H1 (cell line): ENCODE data around the gene SYT15B.
"Not testable (repeated sequence)": the region's sequence is repeated elsewhere in the genome, so short reads cannot be mapped to it uniquely, and the experiment has no call there.

Experiments
- EP300 ChIP-seq, 2 experiments: IDR thresholded peaks; 1 replicate in 1 of 2; 2 replicates in 1 of 2; pipeline ENCODE4 v1.6.1; 2011 to 2012; ENCODE audit warnings: low read depth in 2 of 2, low read length in 2 of 2, mild to moderate bottlenecking in 2 of 2, borderline replicate concordance in 1 of 2, inconsistent platforms in 1 of 2, moderate library complexity in 1 of 2
- JUND ChIP-seq: IDR thresholded peaks from 2 replicates; pipeline ENCODE4 v1.6.1; 2011; ENCODE audit warnings: mild to moderate bottlenecking, improper control_type of control experiment, low read length
- MAFK ChIP-seq: IDR thresholded peaks from 2 replicates; pipeline ENCODE4 v1.6.1; 2012; ENCODE audit warnings: low read depth, mild to moderate bottlenecking, improper control_type of control experiment, low read length
- RXRA ChIP-seq: IDR thresholded peaks from 2 replicates; pipeline ENCODE4 v1.6.1; 2011; ENCODE audit warnings: low read depth, mild to moderate bottlenecking, low read length, moderate library complexity; ENCODE audit not compliant: insufficient read depth
- TF ChIP-seq, protein P1 (sequence below), 3 experiments: IDR thresholded peaks; 1 replicate in 2 of 3; 2 replicates in 1 of 3; pipeline versions ENCODE4 v1.5.1 to v1.6.1; 2011; ENCODE audit warnings: low read length in 3 of 3, mild to moderate bottlenecking in 3 of 3, inconsistent platforms in 2 of 3, low read depth in 1 of 3, moderate library complexity in 1 of 3; ENCODE audit not compliant: insufficient read depth in 1 of 3; ENCODE audit errors: control extremely low read depth in 1 of 3

DNA sequence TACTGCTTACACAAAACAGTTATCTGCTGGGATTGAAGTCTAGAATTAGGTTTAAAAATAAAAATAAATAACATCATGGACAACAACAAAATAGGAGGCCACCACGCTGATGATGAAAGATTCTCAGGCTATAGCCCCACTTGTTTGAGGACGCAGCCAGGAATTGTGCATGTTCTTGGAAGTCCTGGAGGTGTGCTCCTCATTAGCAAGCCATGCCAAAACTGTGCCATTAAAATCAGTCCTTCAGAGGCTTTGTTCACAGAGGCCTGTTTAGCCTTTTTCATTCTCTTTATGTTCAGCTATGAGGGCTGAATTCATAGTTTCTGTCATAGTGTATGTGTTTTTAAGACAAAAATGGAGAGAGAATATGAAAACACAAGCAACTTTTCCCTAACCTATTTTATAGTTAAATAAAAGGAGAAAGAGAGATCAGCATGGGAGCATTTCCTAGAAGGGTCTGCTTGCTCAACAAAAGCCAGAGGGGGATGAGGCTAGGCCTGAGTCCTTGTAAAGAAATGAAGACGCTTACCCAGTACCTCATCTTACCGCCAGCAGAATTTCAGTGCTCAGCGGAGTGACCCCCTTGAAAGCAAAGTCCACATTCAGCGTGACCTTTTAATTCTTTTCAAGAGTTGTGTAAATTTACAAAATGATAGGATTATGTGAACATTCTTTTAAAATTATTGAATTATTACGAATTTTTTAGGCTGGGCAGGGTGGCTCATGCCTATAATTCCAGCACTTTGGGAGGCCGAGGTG is 46.2 kb downstream of the SYT15B start:
- not testable (repeated sequence) for TF ChIP-seq JUND; EP300 (IDR thresholded peaks at IDR 0.05; ENCODE audit: borderline replicate concordance in 1 of 2, low read depth in 2 of 2, low read length in 2 of 2); RXRA; MAFK
- TF ChIP-seq, protein P1, sequence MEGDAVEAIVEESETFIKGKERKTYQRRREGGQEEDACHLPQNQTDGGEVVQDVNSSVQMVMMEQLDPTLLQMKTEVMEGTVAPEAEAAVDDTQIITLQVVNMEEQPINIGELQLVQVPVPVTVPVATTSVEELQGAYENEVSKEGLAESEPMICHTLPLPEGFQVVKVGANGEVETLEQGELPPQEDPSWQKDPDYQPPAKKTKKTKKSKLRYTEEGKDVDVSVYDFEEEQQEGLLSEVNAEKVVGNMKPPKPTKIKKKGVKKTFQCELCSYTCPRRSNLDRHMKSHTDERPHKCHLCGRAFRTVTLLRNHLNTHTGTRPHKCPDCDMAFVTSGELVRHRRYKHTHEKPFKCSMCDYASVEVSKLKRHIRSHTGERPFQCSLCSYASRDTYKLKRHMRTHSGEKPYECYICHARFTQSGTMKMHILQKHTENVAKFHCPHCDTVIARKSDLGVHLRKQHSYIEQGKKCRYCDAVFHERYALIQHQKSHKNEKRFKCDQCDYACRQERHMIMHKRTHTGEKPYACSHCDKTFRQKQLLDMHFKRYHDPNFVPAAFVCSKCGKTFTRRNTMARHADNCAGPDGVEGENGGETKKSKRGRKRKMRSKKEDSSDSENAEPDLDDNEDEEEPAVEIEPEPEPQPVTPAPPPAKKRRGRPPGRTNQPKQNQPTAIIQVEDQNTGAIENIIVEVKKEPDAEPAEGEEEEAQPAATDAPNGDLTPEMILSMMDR (IDR thresholded peaks at IDR 0.05; ENCODE audit: control extremely low read depth in 1 of 3, insufficient read depth in 1 of 3, low read depth in 1 of 3, low read length in 3 of 3), result not testable (repeated sequence)
